Osteocyte (in vitro differentiated cells): ENCODE data around the gene PRDM4. TPM values are rescaled to one million over a fixed set of nuclear protein-coding genes. Genes with fewer than 3 reads are reported as not detected.

ENCODE experiments used
- DNase-seq: peaks from one replicate; pipeline ENCODE4 v3.0.0; 2021; ENCODE audit warnings: mixed read lengths; ENCODE audit not compliant: unreplicated experiment; ENCODE audit errors: extremely low spot score
- H3K27ac Mint-ChIP-seq: one replicate; pipeline ENCODE4 v1.8.0; 2021; ENCODE audit warnings: mild to moderate bottlenecking, mixed read lengths; ENCODE audit not compliant: unreplicated experiment
- H3K27me3 Mint-ChIP-seq: one replicate; pipeline ENCODE4 v1.8.0; 2021; ENCODE audit warnings: mixed read lengths; ENCODE audit not compliant: unreplicated experiment
- H3K36me3 Mint-ChIP-seq: one replicate; pipeline ENCODE4 v1.8.0; 2021; ENCODE audit warnings: mixed read lengths; ENCODE audit not compliant: unreplicated experiment
- H3K4me1 Mint-ChIP-seq: one replicate; pipeline ENCODE4 v1.8.0; 2021; ENCODE audit warnings: mixed read lengths; ENCODE audit not compliant: unreplicated experiment
- H3K4me3 Mint-ChIP-seq: one replicate; pipeline ENCODE4 v1.8.0; 2021; ENCODE audit warnings: mild to moderate bottlenecking, moderate library complexity, mixed read lengths; ENCODE audit not compliant: unreplicated experiment
- H3K9me3 Mint-ChIP-seq: one replicate; pipeline ENCODE4 v1.8.0; 2021; ENCODE audit warnings: mixed read lengths; ENCODE audit not compliant: unreplicated experiment
- CTCF ChIP-seq: fragments of 200-600 bp; sonication (generic); IDR thresholded peaks from 2 replicates; pipeline ENCODE4 v1.5.0; 2021; ENCODE audit warnings: antibody characterized with exemption, mild to moderate bottlenecking, moderate library complexity
- total RNA-seq: library from RNA; stranded (reverse); gene quantifications from 2 replicates; pipeline ENCODE4 v1.2.1, GENCODE V29; 2021

The PRDM4 gene
- total RNA-seq, 1 donor from 2014 or later: 24.5 TPM

- Mint-ChIP-seq H3K4me3 (peak within 1 kb of the TSS; percentile 90), H3K27ac (peak within 1 kb of the TSS; percentile 95), H3K4me1 (peaks cover 29% of the 10 kb centered on the region), H3K27me3 (no peaks in the 10 kb centered on the region), H3K36me3 (peaks cover 18% of the 10 kb centered on the region), H3K9me3 (no peaks in the 10 kb centered on the region)
- TF ChIP-seq CTCF: no peak
- peak; percentile 98 for DNase-seq
These were observed 75.3 kb downstream of the PRDM4 start, which contains the start of gene PWP1 for GRCh38 chr12:107685360-107686248. PWP1 (plus strand) TSS chr12:107685799; CDS start chr12:107685900, 101 bp downstream.

- TF ChIP-seq CTCF: no peak
- no peaks in the 10 kb centered on the region for H3K9me3 Mint-ChIP-seq
- H3K4me1 Mint-ChIP-seq: peaks cover 29% of the 10 kb centered on the region
- peak overlapping the region; percentile 90 for H3K4me3 Mint-ChIP-seq
- H3K27ac Mint-ChIP-seq: peak overlapping the region; percentile 95
- no peak for DNase-seq
- peaks cover 16% of the 10 kb centered on the region for H3K36me3 Mint-ChIP-seq
- no peaks in the 10 kb centered on the region for H3K27me3 Mint-ChIP-seq
These were observed 76.0 kb downstream of the PRDM4 start for GRCh38 chr12:107684990-107685359.

- H3K27me3 Mint-ChIP-seq: peaks cover 2% of the 10 kb centered on the region
These were observed 76.7 kb downstream of the PRDM4 start for GRCh38 chr12:107684029-107684795.

More at GRCh38 chr12:107684029-107684795, 76.7 kb downstream of the PRDM4 start:
- peaks cover 10% of the 10 kb centered on the region for H3K36me3 Mint-ChIP-seq
- no peaks in the 10 kb centered on the region for H3K9me3 Mint-ChIP-seq
- H3K4me3 Mint-ChIP-seq: peak overlapping the region; percentile 90
- no peak for DNase-seq
- peaks cover 29% of the 10 kb centered on the region for H3K4me1 Mint-ChIP-seq
- peak overlapping the region; percentile 95 for H3K27ac Mint-ChIP-seq
- TF ChIP-seq CTCF: no peak

Other genes starting within 250 kb of the PRDM4 start
- gene PWP1, start 75.3 kb downstream of the PRDM4 start, total RNA-seq: 39.1 and 45.7 TPM in 2 replicates
- not detected in 2 replicates for gene ASCL4, start 13.6 kb upstream of the PRDM4 start, total RNA-seq